ENCODE results near the gene AMZ1. TPM values are rescaled to one million over a fixed set of nuclear protein-coding genes. Genes with fewer than 3 reads are reported as not detected.
"Not testable (repeated sequence)": the region's sequence is repeated elsewhere in the genome, so short reads cannot be mapped to it uniquely, and the experiment has no call there.

AMZ1 gene
- total RNA-seq, 1 donor from 2014 or later: 0.31 TPM

- DNase-seq: no peak
Observed at GRCh38 chr7:2711895-2712675, 24.1 kb downstream of the AMZ1 start.

DNA sequence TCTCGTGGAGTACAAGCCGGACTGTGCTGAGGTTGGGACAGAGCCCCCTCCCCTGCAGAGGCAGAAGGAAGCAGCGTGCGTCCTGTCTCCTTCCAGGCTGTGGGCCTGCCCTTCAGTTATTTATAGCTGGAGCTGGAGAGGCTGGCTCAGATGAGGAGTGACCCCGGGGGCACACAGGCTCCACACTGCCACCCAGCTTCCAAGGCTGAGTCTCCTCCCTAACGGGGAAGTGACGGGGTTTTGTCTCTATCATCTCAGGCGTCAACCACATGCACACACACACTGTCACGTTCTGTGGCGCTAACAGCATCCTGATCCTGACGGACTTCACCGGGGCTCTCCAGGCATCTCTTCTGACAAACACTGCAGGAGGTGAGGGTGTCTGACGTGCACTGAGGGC, 25.4 kb downstream of the AMZ1 start:
- DNase-seq: peak; percentile 70

GRCh38 chr7:2713978-2714377, 26.0 kb downstream of the AMZ1 start:
- no peak for DNase-seq

GRCh38 chr7:2714636-2715035, 26.6 kb downstream of the AMZ1 start:
- DNase-seq: no peak

DNA sequence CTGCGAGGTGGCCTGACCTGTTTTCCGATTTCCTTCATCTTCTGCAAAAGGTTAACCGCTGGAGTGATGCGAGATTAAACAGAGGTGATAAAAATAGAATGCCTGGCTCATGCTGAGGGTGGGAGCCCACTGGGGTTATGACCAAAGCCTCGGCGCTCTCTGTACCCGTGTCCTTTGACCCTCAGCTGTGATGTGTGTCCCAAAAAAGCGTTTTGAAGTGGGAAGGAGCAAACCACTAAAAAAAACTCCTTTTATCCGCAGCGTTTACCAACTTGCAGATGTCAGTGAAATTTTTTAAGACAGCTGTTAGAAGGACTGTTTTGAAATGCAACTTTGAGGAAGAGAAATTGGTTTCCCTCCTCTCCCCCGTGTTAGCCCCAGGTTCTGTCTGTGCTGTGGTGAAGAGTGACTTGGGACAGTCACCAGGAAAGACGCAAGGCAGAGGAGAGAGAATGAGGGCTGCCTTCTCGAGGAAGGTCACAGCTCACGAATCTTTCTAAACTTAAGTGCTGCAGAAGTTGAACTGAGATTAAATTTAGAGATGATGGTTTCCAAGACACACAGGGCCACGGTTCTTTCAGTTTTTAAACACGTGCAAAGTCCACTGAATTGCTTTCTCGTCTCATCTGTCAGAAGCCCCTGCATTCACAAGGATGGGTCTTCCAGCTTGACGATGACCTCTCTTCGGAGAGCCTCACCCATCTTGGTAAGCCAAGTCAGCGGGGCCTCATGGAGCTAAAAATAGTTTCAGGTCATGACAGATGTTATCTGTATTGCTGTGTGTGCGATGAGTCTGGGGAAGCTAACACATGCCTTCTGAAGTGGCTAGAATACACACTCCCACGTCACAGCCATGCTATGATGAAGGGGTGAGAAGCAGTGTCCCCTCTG, 27.6 kb downstream of the AMZ1 start:
- no peak for DNase-seq

DNA sequence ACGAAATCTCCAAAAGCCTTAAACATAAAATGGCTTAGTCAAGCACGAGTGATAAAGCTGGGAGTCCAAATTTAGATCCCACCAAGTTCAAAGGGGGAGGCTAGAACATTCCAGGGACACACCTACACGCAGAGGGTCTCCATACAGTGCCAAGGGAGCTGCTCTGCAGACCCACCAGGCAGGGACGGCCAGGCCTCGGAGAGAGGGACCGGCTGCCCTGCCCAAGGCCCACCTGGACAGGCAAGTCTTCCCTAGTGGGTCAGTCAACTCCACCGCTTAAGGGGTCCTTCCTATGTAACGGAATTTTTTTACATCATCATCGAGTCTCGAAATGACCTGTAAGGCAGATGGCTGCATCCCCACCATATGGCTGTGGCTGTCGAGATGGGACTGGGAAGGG, 28.5 kb downstream of the AMZ1 start:
- DNase-seq: no peak

- DNase-seq: no peak
Observed at GRCh38 chr7:2716906-2717292, 28.9 kb downstream of the AMZ1 start.

DNA sequence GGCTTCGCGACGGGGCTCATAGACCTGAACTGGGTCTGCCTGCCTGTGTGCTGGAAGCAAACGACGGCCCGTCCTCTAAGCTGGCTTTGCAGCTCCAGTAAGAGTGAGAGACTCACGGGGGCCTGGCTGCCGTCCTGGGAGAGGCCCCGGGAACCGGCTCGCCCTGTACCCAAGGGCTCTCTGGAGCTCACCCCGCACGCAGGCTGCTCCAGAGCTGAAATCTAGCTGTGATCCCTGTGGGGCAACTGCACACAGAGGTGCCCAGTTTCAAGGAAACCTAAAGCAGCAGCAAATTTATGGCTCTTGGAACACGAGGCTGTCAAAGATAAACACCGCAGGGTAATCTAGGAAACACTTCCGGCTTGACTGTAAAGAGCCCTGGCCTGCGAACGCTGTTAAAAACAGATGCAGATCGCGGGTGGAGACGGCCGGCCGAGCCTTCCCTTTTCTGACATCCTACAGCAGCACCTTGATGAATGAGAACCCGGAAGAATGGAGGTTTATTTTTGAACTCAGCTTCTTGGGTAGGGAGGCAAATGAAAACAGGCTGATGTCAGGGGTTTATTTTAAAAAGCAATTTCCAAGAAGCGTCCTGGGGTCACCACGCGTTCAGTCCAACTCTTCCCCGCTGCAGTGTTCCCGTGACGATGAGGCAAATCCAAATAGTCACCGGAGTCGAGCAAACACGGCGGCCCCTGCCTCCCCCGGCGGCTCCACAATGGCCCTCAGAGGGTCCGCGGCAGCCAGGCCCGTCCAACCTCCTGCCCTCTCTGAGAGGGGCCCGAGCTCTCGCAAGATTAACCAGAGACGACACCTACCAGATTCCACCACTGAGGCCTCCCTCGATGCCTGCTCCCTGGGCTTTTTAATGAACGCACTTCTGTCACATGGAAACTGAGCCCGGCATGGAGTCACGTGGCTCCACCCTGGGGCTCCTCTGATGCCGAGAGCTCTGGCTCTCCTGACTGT, 29.6 kb downstream of the AMZ1 start:
- peak; percentile 66 for DNase-seq

- DNase-seq: no peak
Observed at GRCh38 chr7:2718296-2718965, 30.4 kb downstream of the AMZ1 start.

DNA sequence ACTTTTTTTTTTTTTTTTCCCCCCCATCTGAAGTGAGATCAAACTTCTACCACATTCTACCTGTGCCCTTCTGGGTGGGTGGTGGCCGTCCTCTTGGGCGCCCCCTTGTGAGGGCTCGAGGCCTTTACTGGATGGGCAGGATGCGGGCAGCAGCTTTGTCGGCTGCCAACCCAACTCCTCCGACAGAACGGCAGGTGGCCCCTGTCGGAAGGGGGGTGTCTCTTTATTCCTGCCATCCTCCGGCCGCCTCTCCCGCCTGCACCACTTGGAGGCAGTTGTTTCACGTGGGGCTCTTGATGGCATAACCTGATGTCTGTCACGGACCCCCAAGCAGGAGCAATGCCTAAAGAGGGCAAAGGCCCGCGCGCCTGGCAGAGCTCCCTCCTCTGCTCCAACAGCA, 31.0 kb downstream of the AMZ1 start:
- no peak for DNase-seq

- no peak for DNase-seq
Observed at GRCh38 chr7:2720024-2720423, 32.0 kb downstream of the AMZ1 start.

GRCh38 chr7:2721842-2722241, 33.8 kb downstream of the AMZ1 start:
- DNase-seq: no peak

- DNase-seq: no peak
Observed at GRCh38 chr7:2722591-2722990, 34.6 kb downstream of the AMZ1 start.

DNA sequence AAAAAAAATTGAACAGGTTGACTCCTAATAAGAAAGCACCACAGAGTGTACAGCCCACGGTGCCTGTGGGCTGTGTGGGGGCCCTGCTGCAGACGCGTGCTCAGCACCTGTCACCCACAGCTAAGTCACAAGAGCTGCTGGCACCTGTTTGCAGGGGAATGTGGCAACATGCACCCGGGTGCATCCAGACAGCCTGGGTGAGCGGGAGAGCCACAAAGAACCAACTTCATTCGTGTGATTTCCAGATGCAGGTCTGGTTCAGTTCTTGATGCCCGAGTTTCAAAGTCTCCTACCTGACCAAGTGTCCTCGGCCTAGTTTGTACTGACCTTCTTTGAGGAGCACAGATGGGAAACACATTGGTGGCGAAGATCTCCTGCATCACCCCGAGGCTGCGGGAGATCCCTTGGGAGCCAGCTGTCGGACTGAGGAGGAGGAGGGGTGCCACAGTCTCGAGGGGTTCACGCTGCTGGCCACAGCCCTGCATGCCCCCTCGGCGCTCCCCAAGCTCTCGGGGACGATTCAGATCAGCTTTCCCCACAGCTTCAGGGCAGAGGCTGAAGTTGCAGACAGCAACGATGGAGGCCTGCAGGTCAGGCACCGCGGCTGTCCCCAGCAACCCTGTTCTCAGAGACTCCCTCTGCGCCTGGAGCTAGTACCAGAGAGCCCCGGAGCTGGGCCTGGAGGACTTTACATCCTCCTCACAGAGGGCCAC, 35.3 kb downstream of the AMZ1 start:
- DNase-seq: no peak

DNA sequence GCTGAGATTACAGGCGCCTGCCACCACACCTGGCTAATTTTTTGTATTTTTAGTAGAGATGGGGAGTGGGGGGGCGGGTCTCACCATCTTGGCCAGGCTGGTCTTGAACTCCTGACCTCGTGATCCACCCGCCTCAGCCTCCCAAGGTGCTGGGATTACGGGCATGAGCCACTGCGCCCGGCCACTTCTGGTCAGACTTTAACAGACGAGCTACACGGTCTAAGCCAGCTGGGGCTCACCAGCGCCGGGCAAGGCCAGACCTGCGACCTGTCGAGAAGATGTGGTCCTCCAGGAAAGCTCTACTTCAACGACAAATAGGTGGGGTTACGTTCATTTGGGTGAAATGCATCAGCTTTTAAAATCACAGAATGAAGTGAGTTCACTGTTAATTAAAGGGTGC, 36.0 kb downstream of the AMZ1 start:
- DNase-seq: not testable (repeated sequence)

DNA sequence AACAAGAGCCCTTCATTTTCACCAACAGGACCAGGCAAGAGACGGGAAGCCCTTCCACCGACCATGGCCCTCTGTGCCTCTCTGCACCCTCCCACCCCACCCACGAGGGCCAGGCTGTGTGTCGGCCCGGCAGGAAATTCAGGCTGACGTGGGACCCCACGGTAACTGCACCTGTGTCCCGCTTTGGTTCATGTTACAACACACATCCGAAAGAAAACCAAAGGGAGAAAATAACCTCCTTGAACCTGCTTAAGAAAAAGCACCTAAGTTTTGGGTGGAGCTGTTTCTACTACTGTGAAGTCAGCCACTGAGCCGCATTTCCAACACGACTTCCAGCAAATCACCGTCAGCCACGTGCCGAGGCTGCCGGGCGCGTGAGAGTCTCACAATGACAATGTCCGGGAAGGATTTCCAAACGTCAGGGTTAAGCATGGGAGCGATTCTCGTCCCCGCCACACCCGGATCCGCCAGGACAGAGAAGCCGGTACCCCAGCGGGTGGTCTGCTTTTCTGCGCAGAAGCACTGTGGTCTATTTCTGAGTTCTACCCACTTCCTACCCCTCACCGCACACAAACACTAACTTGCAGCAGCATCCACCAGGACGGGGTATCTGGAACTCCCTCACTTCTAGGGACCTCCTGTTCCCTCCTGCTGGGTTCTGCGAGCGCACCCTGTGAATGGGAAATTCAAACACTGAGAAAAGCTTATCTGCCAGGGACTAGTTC, 36.6 kb downstream of the AMZ1 start:
- DNase-seq: no peak

DNA sequence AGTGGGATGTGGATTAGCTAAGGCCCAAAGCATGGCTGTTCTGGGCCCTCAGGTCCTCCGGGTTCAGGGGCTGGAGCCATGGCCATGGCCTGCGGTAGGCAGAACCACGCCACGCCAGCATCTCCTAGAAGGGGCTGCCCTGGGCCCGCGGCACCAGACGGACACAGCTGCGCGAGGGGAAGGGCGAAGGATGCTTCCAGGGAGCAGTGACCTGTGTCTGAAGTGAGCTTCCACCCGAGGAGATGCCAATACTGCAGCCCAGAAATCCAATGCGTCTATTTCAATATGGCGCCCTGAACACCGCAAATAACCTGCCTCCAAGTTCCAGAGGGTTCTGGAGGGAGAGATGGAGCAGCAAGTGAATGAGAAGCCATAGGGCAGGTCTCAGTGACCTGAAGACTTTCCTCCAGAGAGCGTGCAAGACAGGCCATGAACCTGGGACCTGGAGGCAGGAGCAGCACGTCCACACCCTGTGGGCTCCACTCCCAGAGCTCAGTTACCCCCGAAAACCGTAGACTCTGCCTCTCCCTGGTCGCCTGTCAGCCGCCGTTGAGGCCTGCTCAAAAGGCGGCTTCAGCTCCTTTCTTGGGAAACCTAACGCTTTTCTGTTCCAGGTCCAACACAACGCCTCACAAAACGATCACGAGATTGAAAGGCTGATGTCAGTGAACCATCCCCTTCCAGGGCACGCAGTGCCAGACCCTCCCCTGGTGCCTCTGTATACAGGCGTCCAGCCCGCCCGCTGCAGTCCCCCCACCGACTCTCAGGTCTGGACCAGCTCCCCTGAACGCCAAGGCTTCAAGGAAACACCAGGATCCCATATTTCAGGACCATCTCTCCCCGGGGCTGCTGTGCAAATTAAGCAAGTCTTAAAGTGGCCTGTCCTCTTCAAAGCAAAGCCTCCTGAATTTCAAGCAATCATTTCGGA, 37.4 kb downstream of the AMZ1 start:
- DNase-seq: no peak

DNA sequence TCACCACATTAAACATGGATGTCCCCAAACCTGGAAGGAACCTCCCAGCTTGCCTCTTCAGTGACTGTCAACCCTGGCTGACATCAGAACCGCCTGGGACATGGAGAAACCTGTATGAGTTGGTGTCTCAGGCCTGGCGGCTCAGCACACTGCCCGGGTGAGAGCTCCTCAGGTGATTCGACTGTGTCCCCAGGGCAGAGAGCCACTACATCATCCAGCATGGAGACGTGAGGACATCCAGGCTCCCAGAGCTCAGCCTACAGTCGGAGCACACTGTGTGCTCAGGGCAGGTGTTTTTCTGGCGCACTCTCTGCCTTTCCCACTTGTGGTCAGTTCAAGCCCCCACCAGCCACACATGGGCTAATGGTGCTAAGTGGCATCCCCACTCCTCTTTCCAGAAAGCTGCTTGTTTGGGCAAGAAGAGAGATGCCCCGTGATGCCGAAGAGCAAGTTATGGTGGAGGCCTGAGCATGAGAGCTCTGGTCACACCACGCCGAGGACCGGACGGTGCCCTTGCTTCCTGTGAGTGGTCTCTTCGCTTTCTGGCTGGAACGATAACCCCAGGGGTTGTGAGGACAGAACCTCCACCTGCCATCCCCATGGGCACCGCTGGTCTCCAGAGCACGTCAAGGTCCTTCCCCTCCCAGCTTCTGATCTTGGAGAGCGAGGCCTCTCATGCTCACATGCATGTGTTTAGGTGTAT, 38.5 kb downstream of the AMZ1 start:
- DNase-seq: no peak

- DNase-seq: not testable (repeated sequence)
Observed at GRCh38 chr7:2727206-2727605, 39.2 kb downstream of the AMZ1 start.
